ENCODE results near the gene KLHL29. TPM values are rescaled to one million over a fixed set of nuclear protein-coding genes. Genes with fewer than 3 reads are reported as not detected.

Gene KLHL29
- total and polyA plus RNA-seq, 10 of the 15 experiments (the other 5 are each of a cell fraction or from before 2014, with no cell fraction given), result 1.4 to 19.5 (median 6.1) TPM

DNA sequence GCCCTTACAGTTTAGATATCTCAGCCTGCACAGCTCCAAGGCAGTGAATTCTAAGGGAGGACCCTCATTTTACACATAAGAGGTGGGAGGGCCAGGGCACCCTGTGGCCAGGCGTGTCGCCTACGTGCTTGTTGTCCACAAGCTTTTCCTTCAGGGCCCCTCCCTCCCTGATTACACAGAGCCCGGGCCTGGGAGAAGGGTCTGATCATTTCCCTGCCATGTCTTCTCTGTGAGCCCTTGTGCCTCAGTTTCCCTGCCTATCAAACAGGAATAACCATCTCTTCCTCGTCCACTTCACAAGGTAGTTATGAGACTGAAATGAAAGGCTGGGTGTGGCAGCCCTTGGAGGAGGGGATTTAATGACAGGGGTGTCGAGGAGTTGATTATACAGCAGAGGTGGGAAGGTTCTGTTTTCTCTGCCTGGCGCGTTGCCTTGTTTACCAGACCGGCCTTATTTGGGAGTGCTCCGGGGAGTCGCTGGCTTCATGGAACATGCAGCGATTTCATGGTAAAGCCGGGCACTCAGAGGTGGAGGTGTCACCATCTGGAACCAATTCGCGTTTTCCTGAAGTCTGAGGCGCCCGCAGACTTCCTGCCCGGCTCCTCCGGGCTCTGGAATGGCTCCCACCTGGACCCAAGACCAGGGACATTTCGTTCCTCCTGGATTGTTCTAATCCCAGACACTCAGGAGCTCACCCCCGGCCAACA is 208.9 kb downstream of the KLHL29 start:
- ChIA-PET CTCF (no interaction called here), RAD21 (ENCODE audit: unreplicated experiment) (no interaction called here), SMC1A (ENCODE audit: uncharacterized antibody, unreplicated experiment) (no interaction called here), POLR2A (no interaction called here)
- no peaks in the 10 kb centered on the region for H4K20me1 ChIP-seq (ENCODE audit: control insufficient read depth, insufficient read depth)
- no peak overlapping the region for H3K9ac ChIP-seq (ENCODE audit: control insufficient read depth, insufficient read depth, low read length)
- no peaks in the 10 kb centered on the region for H3K79me2 ChIP-seq (ENCODE audit: control insufficient read depth, insufficient read depth, low read length)
- intact Hi-C loops (cut with micrococcal nuclease; ENCODE audit: unreplicated experiment) (no loop called here), in situ Hi-C loops (cut with MboI) (no loop called here)
- ATAC-seq (no peak), FAIRE-seq (no peak), DNase-seq (ENCODE audit: low read depth, low spot score) (no peak)
- no peak overlapping the region for H2AFZ ChIP-seq (ENCODE audit: control insufficient read depth, low read depth, low read length)
- H3K27me3 ChIP-seq (replicated peaks in 1 of 2; ENCODE audit: control insufficient read depth in 2 of 2, insufficient read depth in 2 of 2, low read length in 1 of 2), result no peaks in the 10 kb centered on the region
- H3K4me3 ChIP-seq, result no peak overlapping the region
- H3K27ac ChIP-seq (ENCODE audit: control insufficient read depth, insufficient read depth), result no peak overlapping the region
- no peaks in the 10 kb centered on the region; a peak in 1 of 4 replicates for H3K36me3 ChIP-seq (ENCODE audit: control insufficient read depth in 2 of 2, insufficient read depth in 2 of 2, low read length in 1 of 2)
- no peak overlapping the region for H3K4me2 ChIP-seq (ENCODE audit: control insufficient read depth, insufficient read depth)
- no peaks in the 10 kb centered on the region for H3K9me3 ChIP-seq (replicated peaks; ENCODE audit: control insufficient read depth, insufficient read depth, low read length)
- no peaks in the 10 kb centered on the region for H3K4me1 ChIP-seq (ENCODE audit: control insufficient read depth, insufficient read depth, low read length)
- WGBS (ENCODE audit: insufficient coverage, insufficient replicate concordance, low lambda C conversion rate, missing lambda C conversion rate), result 69% methylated on average over 19 of the region's 21 CpGs
- BruUV-seq (replicated peaks), result no TSS peak
- no peak for TF ChIP-seq HDAC2 (IDR thresholded peaks at IDR 0.05)
- TF ChIP-seq BHLHE40 (IDR thresholded peaks at IDR 0.05; ENCODE audit: borderline replicate concordance in 1 of 2, low read depth in 2 of 2, low read length in 1 of 2), result no peak
- TF ChIP-seq NBN (IDR thresholded peaks at IDR 0.05), result no peak
- TF ChIP-seq, protein P1, sequence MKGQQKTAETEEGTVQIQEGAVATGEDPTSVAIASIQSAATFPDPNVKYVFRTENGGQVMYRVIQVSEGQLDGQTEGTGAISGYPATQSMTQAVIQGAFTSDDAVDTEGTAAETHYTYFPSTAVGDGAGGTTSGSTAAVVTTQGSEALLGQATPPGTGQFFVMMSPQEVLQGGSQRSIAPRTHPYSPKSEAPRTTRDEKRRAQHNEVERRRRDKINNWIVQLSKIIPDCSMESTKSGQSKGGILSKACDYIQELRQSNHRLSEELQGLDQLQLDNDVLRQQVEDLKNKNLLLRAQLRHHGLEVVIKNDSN (IDR thresholded peaks at IDR 0.05; ENCODE audit: borderline replicate concordance, extremely low read length, insufficient read depth, low read depth, low read length), result no peak
- no peak for TF ChIP-seq POLR2AphosphoS5 (IDR thresholded peaks at IDR 0.05; ENCODE audit: low read length)
- TF ChIP-seq, protein P2, sequence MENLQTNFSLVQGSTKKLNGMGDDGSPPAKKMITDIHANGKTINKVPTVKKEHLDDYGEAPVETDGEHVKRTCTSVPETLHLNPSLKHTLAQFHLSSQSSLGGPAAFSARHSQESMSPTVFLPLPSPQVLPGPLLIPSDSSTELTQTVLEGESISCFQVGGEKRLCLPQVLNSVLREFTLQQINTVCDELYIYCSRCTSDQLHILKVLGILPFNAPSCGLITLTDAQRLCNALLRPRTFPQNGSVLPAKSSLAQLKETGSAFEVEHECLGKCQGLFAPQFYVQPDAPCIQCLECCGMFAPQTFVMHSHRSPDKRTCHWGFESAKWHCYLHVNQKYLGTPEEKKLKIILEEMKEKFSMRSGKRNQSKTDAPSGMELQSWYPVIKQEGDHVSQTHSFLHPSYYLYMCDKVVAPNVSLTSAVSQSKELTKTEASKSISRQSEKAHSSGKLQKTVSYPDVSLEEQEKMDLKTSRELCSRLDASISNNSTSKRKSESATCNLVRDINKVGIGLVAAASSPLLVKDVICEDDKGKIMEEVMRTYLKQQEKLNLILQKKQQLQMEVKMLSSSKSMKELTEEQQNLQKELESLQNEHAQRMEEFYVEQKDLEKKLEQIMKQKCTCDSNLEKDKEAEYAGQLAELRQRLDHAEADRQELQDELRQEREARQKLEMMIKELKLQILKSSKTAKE (IDR thresholded peaks at IDR 0.05; ENCODE audit: low read depth, poor library complexity, severe bottlenecking), result no peak
- no peak for TF ChIP-seq STAT1 (conservative IDR thresholded peaks at IDR 0.05)
- TF ChIP-seq NFYA (IDR thresholded peaks at IDR 0.05; ENCODE audit: borderline replicate concordance, low read depth, low read length), result no peak
- TF ChIP-seq RAD51 (IDR thresholded peaks at IDR 0.05), result no peak
- TF ChIP-seq POU2F2 (IDR thresholded peaks at IDR 0.05; ENCODE audit: borderline replicate concordance, low read depth, low read length), result no peak
- no peak for TF ChIP-seq NFYB (IDR thresholded peaks at IDR 0.05; ENCODE audit: insufficient read depth, low read depth, low read length)
- TF ChIP-seq, protein P3, sequence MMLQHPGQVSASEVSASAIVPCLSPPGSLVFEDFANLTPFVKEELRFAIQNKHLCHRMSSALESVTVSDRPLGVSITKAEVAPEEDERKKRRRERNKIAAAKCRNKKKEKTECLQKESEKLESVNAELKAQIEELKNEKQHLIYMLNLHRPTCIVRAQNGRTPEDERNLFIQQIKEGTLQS (IDR thresholded peaks at IDR 0.05; ENCODE audit: borderline replicate concordance, extremely low read depth, low read depth, low read length), result no peak
- no peak for TF ChIP-seq EP300 (IDR thresholded peaks at IDR 0.05; ENCODE audit: borderline replicate concordance in 1 of 2, control insufficient read depth in 1 of 2, low read depth in 2 of 2, low read length in 2 of 2)
- TF ChIP-seq, protein P4, sequence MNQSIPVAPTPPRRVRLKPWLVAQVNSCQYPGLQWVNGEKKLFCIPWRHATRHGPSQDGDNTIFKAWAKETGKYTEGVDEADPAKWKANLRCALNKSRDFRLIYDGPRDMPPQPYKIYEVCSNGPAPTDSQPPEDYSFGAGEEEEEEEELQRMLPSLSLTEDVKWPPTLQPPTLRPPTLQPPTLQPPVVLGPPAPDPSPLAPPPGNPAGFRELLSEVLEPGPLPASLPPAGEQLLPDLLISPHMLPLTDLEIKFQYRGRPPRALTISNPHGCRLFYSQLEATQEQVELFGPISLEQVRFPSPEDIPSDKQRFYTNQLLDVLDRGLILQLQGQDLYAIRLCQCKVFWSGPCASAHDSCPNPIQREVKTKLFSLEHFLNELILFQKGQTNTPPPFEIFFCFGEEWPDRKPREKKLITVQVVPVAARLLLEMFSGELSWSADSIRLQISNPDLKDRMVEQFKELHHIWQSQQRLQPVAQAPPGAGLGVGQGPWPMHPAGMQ (IDR thresholded peaks at IDR 0.05; ENCODE audit: borderline replicate concordance), result no peak
- no peak for TF ChIP-seq CHD2 (IDR thresholded peaks at IDR 0.05; ENCODE audit: borderline replicate concordance, low read depth, low read length)
- TF ChIP-seq, protein P5, sequence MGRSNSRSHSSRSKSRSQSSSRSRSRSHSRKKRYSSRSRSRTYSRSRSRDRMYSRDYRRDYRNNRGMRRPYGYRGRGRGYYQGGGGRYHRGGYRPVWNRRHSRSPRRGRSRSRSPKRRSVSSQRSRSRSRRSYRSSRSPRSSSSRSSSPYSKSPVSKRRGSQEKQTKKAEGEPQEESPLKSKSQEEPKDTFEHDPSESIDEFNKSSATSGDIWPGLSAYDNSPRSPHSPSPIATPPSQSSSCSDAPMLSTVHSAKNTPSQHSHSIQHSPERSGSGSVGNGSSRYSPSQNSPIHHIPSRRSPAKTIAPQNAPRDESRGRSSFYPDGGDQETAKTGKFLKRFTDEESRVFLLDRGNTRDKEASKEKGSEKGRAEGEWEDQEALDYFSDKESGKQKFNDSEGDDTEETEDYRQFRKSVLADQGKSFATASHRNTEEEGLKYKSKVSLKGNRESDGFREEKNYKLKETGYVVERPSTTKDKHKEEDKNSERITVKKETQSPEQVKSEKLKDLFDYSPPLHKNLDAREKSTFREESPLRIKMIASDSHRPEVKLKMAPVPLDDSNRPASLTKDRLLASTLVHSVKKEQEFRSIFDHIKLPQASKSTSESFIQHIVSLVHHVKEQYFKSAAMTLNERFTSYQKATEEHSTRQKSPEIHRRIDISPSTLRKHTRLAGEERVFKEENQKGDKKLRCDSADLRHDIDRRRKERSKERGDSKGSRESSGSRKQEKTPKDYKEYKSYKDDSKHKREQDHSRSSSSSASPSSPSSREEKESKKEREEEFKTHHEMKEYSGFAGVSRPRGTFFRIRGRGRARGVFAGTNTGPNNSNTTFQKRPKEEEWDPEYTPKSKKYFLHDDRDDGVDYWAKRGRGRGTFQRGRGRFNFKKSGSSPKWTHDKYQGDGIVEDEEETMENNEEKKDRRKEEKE (IDR thresholded peaks at IDR 0.05), result no peak
